Chondrocyte (in vitro differentiated cells): ENCODE results near the gene HCFC1. TPM values are rescaled to one million over a fixed set of nuclear protein-coding genes. Genes with fewer than 3 reads are reported as not detected.

Experiments
- DNase-seq: peaks from one replicate; pipeline ENCODE4 v3.0.0; 2021; ENCODE audit warnings: mixed read lengths, low spot score
- H3K27ac Mint-ChIP-seq: one replicate; pipeline ENCODE4 v1.8.0; 2021; ENCODE audit warnings: mild to moderate bottlenecking, moderate library complexity, mixed read lengths; ENCODE audit not compliant: unreplicated experiment
- H3K27me3 Mint-ChIP-seq: 2 replicates; pipeline ENCODE4 v1.8.0; 2021; ENCODE audit warnings: low read depth, mixed read lengths
- H3K36me3 Mint-ChIP-seq: 2 replicates; pipeline ENCODE4 v1.8.0; 2021; ENCODE audit warnings: low read depth, mixed read lengths
- H3K4me1 Mint-ChIP-seq: 2 replicates; pipeline ENCODE4 v1.8.0; 2021; ENCODE audit warnings: low read depth, mild to moderate bottlenecking, mixed read lengths
- H3K4me3 Mint-ChIP-seq: one replicate; pipeline ENCODE4 v1.8.0; 2021; ENCODE audit warnings: mild to moderate bottlenecking, moderate library complexity, mixed read lengths; ENCODE audit not compliant: unreplicated experiment
- H3K9me3 Mint-ChIP-seq: 2 replicates; pipeline ENCODE4 v1.8.0; 2021; ENCODE audit warnings: low read depth, mixed read lengths
- CTCF ChIP-seq: fragments of 200-600 bp; sonication (generic); IDR thresholded peaks from 2 replicates; pipeline ENCODE4 v1.5.0; 2021; ENCODE audit warnings: antibody characterized with exemption, mild to moderate bottlenecking, moderate library complexity
- total RNA-seq: library from RNA; stranded (reverse); gene quantifications from 3 replicates; pipeline ENCODE4 v1.2.1, GENCODE V29; 2021

HCFC1 gene
- total RNA-seq, 1 donor from 2014 or later = 67.2 TPM

DNA sequence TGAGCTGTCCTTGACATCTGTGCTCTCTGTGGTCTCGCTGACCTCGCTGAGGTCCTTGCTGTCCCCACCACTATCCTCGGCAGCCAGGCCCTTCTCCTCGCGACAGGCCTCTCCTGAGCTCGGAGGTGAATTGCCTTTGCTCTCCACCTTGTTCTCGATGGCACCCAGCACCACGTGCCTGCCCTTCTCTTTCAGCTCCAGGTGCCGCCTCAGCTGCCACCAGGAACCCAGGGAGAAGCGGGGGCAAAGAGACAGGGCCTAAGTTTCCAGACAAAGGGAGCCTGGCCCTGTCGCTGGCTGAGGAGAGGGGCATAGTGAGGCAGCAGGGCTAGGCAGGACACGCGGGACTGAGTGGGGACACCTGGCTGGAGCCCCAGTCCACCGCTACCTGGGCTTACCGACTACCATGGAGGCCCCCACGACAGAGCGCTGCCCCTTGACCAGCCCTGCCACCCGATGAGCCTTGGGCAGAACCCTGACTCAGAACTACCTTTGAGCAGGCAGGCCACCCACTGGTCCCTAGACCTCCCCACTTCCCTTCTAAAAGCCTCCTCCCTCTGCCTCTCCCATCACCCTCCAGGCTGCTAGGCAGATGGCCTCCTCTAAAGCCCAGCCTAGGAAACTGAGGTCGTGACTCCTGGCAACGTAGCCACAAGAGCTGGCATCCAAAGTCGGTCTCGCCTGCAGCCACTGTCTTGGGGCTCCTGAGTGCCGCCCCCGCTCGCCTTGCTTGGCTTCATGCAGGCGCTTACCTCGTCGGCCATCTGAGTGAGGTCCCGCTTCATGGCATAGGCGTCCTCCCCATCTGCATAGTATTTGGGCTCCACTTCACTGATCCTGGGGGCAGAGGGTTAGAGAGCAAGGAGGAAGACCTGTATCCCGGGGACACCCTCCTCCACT is 41.4 kb downstream of the HCFC1 start:
- no peak for TF ChIP-seq CTCF
- no peaks in the 10 kb centered on the region for H3K9me3 Mint-ChIP-seq
- no peaks in the 10 kb centered on the region for H3K27me3 Mint-ChIP-seq
- no peak overlapping the region for H3K4me3 Mint-ChIP-seq
- H3K27ac Mint-ChIP-seq = peak overlapping the region; percentile 27
- H3K4me1 Mint-ChIP-seq = peaks cover 31% of the 10 kb centered on the region
- DNase-seq = no peak
- H3K36me3 Mint-ChIP-seq = peaks cover 4% of the 10 kb centered on the region

- peaks cover 31% of the 10 kb centered on the region for H3K4me1 Mint-ChIP-seq
- TF ChIP-seq CTCF = no peak
- no peaks in the 10 kb centered on the region for H3K9me3 Mint-ChIP-seq
- peaks cover 4% of the 10 kb centered on the region for H3K36me3 Mint-ChIP-seq
- H3K27me3 Mint-ChIP-seq = no peaks in the 10 kb centered on the region
- H3K27ac Mint-ChIP-seq = no peak overlapping the region
- no peak overlapping the region for H3K4me3 Mint-ChIP-seq
- DNase-seq = no peak
Observed at GRCh38 chrX:153929576-153929975, 42.0 kb downstream of the HCFC1 start.

- no peak overlapping the region for H3K27ac Mint-ChIP-seq
- H3K27me3 Mint-ChIP-seq = no peaks in the 10 kb centered on the region
- DNase-seq = no peak
- TF ChIP-seq CTCF = no peak
- peaks cover 4% of the 10 kb centered on the region for H3K36me3 Mint-ChIP-seq
- no peak overlapping the region for H3K4me3 Mint-ChIP-seq
- no peaks in the 10 kb centered on the region for H3K9me3 Mint-ChIP-seq
- H3K4me1 Mint-ChIP-seq = peaks cover 27% of the 10 kb centered on the region
Observed at GRCh38 chrX:153928846-153929245, 42.8 kb downstream of the HCFC1 start.

DNA sequence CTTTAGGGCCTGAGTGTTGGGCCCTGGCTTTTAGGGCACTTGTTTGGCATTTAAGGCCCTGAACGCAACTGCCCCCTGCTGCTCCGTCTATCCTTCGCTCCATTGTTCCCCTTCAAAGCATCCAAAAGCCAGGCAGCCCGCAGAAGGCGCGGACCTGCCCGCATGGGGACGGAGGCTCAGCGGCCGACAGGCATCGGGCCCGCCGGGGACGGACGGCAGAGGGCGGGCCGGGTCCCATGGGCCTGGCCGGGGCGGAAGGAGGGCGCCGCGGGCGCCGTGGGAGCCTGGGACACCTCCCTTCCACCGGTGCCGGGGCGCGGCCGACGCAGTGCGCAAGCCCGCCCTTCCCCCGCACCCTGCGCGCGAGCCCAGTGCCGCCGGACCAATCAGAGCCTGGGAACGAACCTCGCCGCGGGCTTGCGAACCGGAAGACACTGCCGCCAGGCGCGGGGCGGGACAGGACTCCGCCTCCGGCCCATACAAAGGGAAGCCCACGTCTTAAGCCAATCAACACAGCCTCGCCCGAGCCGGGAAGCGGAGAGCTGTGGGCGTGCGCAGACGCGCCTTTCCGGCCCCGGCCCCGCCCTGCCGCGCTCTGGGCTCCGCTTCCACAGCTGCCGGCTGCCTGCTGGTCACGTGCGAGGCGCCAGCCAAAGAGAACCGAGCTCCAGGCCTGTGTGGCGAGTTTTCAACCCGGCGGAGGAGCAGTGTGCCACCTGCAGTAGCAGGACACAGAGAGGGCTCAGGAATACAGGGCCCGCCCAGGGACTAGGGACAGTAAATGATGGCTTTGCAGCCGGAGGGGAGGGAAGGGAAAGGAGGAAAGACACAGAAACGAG is 43.5 kb downstream of the HCFC1 start:
- Mint-ChIP-seq H3K9me3 (no peaks in the 10 kb centered on the region), H3K4me1 (peaks cover 27% of the 10 kb centered on the region), H3K27ac (peak overlapping the region; percentile 94), H3K4me3 (peak overlapping the region; percentile 77), H3K36me3 (peaks cover 4% of the 10 kb centered on the region), H3K27me3 (no peaks in the 10 kb centered on the region)
- DNase-seq = no peak
- TF ChIP-seq CTCF = peak; percentile 56

- no peak for DNase-seq
- H3K36me3 Mint-ChIP-seq = peaks cover 4% of the 10 kb centered on the region
- no peaks in the 10 kb centered on the region for H3K27me3 Mint-ChIP-seq
- peak overlapping the region; percentile 86 for H3K27ac Mint-ChIP-seq
- no peaks in the 10 kb centered on the region for H3K9me3 Mint-ChIP-seq
- no peak for TF ChIP-seq CTCF
- peaks cover 27% of the 10 kb centered on the region for H3K4me1 Mint-ChIP-seq
- H3K4me3 Mint-ChIP-seq = peak overlapping the region; percentile 77
Observed at GRCh38 chrX:153927672-153927921, 44.0 kb downstream of the HCFC1 start.
